BLaER1 (cell line): ENCODE measurements around the gene AGTPBP1.

ENCODE experiments used
- H3K27ac ChIP-seq: shearing (Covaris generic); formaldehyde crosslinking; 2 replicates; pipeline ENCODE4 v1.8.1; 2022
- H3K27me3 ChIP-seq: shearing (Covaris generic); formaldehyde crosslinking; 2 replicates; pipeline ENCODE4 v1.8.1; 2022
- H3K36me3 ChIP-seq: shearing (Covaris generic); formaldehyde crosslinking; 2 replicates; pipeline ENCODE4 v1.8.1; 2022
- H3K4me1 ChIP-seq: shearing (Covaris generic); formaldehyde crosslinking; 2 replicates; pipeline ENCODE4 v1.8.1; 2022
- H3K4me2 ChIP-seq: shearing (Covaris generic); formaldehyde crosslinking; 2 replicates; pipeline ENCODE4 v1.8.1; 2022
- H3K4me3 ChIP-seq: shearing (Covaris generic); formaldehyde crosslinking; 2 replicates; pipeline ENCODE4 v1.8.1; 2022
- H3K9ac ChIP-seq: shearing (Covaris generic); formaldehyde crosslinking; 2 replicates; pipeline ENCODE4 v1.8.1; 2022
- H3K9me3 ChIP-seq: shearing (Covaris generic); formaldehyde crosslinking; 2 replicates; pipeline ENCODE4 v1.8.1; 2022
- H4K20me1 ChIP-seq: shearing (Covaris generic); formaldehyde crosslinking; 2 replicates; pipeline ENCODE4 v1.8.1; 2022
- Cebpa-rat ChIP-seq: shearing (Covaris generic); IDR thresholded peaks from 2 replicates; pipeline ENCODE4 v1.8.1; 2022

Gene AGTPBP1

DNA sequence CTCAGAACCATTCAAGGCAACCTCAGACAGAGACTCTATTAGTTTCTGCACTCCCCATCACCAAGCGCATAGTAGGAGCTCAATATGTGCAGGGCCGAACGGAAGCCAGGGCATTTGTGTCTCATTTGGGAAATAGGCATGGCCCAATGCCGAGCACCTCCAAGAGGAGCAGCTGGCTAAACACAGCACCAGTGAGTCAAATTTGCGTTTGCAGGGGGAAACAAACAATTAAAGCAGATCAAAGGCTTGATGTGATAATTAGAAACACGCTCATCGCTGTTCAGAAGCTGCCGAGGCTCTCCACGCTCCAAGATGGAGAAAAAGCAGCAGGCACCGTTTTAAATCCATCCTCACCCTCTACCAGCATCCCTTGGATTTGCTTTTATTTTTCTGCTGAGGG, 225.3 kb downstream of the AGTPBP1 start:
- TF ChIP-seq Cebpa-rat = no peak

GRCh38 chr9:85515021-85515420, 226.7 kb downstream of the AGTPBP1 start:
- no peak for TF ChIP-seq Cebpa-rat

More for the DNA sequence above, 225.3 kb downstream of the AGTPBP1 start:
- no peak overlapping the region for H3K9ac ChIP-seq
- H3K36me3 ChIP-seq = no peaks in the 10 kb centered on the region
- H3K9me3 ChIP-seq = no peaks in the 10 kb centered on the region
- no peak overlapping the region for H3K4me2 ChIP-seq
- H3K4me1 ChIP-seq = peaks cover 11% of the 10 kb centered on the region
- no peaks in the 10 kb centered on the region for H3K27me3 ChIP-seq
- H4K20me1 ChIP-seq = no peaks in the 10 kb centered on the region
- H3K4me3 ChIP-seq = no peak overlapping the region
- H3K27ac ChIP-seq = no peak overlapping the region

DNA sequence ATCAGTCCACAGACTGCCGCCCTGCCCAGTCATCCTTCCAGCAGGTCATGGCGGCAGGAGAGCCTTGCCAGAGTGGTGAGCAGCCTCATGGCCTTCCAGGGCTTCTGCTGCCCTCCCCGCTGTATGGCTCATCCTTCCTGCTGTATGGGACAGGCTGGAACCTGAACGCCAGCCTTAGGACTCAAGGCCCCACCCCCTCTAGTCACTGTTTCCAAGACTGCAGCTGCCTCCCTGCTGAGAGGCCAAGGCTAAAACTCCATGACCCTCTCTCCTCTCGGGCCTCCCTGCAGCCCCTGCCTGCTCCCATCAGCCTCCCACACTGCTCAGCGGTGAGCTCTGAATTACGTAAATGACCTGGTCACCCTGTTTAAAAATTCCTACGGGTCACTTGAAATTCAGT, 227.5 kb downstream of the AGTPBP1 start:
- Histone ChIP-seq H3K4me3 (no peak overlapping the region), H3K9me3 (no peaks in the 10 kb centered on the region), H3K27ac (no peak overlapping the region), H4K20me1 (no peaks in the 10 kb centered on the region), H3K27me3 (no peaks in the 10 kb centered on the region), H3K36me3 (no peaks in the 10 kb centered on the region), H3K9ac (no peak overlapping the region), H3K4me1 (peaks cover 5% of the 10 kb centered on the region; the same call in 1 of the 2 replicates), H3K4me2 (no peak overlapping the region)
- no peak for TF ChIP-seq Cebpa-rat

More at GRCh38 chr9:85515021-85515420, 226.7 kb downstream of the AGTPBP1 start:
- Histone ChIP-seq H3K4me3 (no peak overlapping the region), H3K36me3 (no peaks in the 10 kb centered on the region), H3K27ac (no peak overlapping the region), H3K9ac (no peak overlapping the region), H3K4me1 (peaks cover 5% of the 10 kb centered on the region; the same call in 1 of the 2 replicates), H3K9me3 (no peaks in the 10 kb centered on the region), H4K20me1 (no peaks in the 10 kb centered on the region), H3K4me2 (no peak overlapping the region), H3K27me3 (no peaks in the 10 kb centered on the region)

GRCh38 chr9:85511746-85512145, 230.0 kb downstream of the AGTPBP1 start:
- Histone ChIP-seq H3K27me3 (no peaks in the 10 kb centered on the region), H3K4me1 (peaks cover 5% of the 10 kb centered on the region; the same call in 1 of the 2 replicates), H3K9me3 (no peaks in the 10 kb centered on the region), H3K27ac (no peak overlapping the region), H3K36me3 (no peaks in the 10 kb centered on the region), H3K4me2 (peak overlapping the region; percentile 17; the same call in 1 of the 2 replicates), H3K9ac (no peak overlapping the region), H4K20me1 (no peaks in the 10 kb centered on the region), H3K4me3 (no peak overlapping the region)
- no peak for TF ChIP-seq Cebpa-rat

DNA sequence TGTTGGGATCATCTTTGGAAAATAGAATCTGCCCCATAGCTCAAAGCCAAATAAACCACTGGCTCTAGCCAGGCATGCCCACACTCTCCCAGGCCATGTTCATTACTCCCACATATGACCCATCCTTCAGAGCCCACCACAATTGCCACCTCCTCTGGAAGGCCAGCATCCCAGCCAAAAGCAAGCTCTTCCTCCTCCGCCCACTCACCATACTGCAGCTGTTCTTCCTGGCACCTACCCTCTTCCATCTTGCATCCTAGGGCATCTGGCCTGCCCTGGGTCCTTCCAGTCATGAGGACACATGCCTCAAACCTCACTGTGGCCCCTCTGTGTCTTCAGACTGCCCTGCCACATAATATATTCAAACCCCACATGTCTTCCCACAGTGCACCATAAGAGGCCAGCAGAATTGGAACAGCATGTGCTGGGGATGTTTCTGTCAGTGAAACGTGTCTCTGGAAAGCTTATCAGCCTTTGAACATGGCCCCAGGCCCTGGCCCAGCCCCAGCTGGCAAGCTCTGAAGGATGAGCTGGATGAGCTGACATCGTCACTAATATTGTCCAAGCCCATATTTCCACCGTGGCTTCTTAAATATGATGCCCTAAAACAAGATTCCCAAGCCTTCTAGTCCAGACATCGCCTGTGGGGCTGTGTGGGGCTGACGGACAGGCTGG, 230.8 kb downstream of the AGTPBP1 start:
- TF ChIP-seq Cebpa-rat = no peak

DNA sequence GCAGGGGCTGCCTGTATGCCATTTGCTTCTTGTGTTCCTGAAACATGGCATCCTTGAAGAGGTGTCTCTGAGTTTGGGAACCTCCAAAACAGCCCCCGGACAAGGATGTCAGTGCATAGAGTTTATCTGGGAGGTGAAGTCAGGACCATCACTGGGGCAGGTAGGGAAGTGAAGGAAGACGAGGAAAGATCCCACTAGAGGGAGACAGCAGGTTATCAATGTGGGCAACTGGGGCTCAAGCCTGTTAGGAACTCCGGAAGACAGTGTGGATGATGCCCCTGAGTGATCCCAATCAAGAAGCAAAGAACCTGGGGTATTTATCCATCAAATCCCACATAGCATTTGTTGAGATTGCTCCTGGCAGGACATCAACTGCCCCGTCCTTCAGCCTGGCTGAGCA, 233.1 kb downstream of the AGTPBP1 start:
- no peak overlapping the region for H3K9ac ChIP-seq
- TF ChIP-seq Cebpa-rat = no peak
- no peaks in the 10 kb centered on the region for H3K36me3 ChIP-seq
- no peak overlapping the region for H3K27ac ChIP-seq
- no peaks in the 10 kb centered on the region for H3K27me3 ChIP-seq
- no peaks in the 10 kb centered on the region for H3K9me3 ChIP-seq
- H3K4me1 ChIP-seq = peaks cover 5% of the 10 kb centered on the region; the same call in 1 of the 2 replicates
- H3K4me3 ChIP-seq = no peak overlapping the region
- H3K4me2 ChIP-seq = no peak overlapping the region
- H4K20me1 ChIP-seq = no peaks in the 10 kb centered on the region

More for the DNA sequence above, 230.8 kb downstream of the AGTPBP1 start:
- Histone ChIP-seq H3K36me3 (no peaks in the 10 kb centered on the region), H4K20me1 (no peaks in the 10 kb centered on the region), H3K4me1 (peaks cover 5% of the 10 kb centered on the region; the same call in 1 of the 2 replicates), H3K27ac (no peak overlapping the region), H3K4me2 (no peak overlapping the region), H3K27me3 (no peaks in the 10 kb centered on the region), H3K9me3 (no peaks in the 10 kb centered on the region), H3K9ac (no peak overlapping the region), H3K4me3 (no peak overlapping the region)

DNA sequence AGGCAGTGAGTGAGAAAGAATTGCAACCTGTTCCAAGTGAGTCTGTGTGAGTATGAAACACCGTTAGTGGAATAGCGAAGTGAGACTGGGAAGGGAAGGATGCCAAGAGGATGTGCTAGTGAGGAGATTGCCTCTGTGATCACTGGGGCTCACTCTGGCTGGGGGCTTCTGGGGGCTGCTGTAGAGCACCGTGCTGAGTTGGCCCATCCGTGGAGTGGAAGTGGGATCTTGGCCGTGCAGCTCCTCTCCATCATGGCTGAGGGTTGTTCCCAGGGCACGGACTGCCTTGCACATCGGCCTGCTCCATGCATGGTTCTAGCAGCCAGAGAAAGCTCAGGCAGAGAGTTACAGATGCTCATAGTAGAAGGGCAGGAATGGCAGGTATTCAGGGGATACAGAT, 236.1 kb downstream of the AGTPBP1 start:
- no peak for TF ChIP-seq Cebpa-rat
- Histone ChIP-seq H3K4me2 (no peak overlapping the region), H3K27me3 (no peaks in the 10 kb centered on the region), H3K36me3 (no peaks in the 10 kb centered on the region), H3K4me1 (no peaks in the 10 kb centered on the region), H3K4me3 (no peak overlapping the region), H4K20me1 (no peaks in the 10 kb centered on the region), H3K9me3 (no peaks in the 10 kb centered on the region), H3K9ac (no peak overlapping the region), H3K27ac (no peak overlapping the region)

DNA sequence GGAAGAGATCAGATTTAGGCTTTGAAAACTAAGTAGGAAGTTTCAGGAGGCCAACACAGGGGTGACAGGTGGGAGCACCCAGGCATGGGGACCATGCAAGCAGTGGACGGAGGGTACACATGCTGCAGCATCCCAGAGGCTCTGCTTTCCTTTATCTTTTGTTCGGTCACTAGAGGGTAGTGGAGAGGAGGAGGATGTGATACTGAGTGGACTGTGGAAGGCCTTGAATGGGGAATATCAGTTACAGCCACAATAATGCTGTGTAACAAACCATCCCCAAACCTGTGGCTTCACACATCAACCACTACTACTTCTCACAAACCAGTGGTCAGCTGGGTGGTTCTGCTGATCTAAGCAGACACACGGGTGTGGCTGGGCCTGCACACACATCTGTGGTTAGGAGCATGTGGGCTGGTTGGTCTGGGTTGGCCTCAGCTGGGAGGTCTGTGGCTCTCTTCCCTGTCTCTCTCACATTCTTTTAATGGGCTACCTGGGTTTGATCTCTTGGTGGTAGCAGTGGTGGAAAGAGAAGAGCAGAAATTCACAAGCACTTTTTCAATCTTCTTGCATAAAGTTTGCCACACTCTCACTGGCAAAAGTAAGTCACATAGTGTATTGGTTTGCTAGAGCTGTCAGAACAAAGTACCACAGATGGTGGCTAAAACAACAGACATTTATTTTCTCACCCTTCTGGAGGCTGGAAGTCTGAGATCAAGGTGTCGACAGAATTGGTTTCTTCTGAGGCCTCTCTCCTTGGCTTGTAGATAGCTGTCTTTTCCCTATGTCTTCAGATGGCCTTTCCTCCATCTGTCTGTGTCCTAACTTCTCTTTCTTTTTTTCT, 238.7 kb downstream of the AGTPBP1 start:
- H3K9ac ChIP-seq = no peak overlapping the region
- H3K4me3 ChIP-seq = no peak overlapping the region
- H3K4me1 ChIP-seq = no peaks in the 10 kb centered on the region
- TF ChIP-seq Cebpa-rat = no peak
- H3K36me3 ChIP-seq = no peaks in the 10 kb centered on the region
- peaks cover 5% of the 10 kb centered on the region for H3K9me3 ChIP-seq
- H3K27ac ChIP-seq = no peak overlapping the region
- H3K4me2 ChIP-seq = no peak overlapping the region
- H3K27me3 ChIP-seq = no peaks in the 10 kb centered on the region
- no peaks in the 10 kb centered on the region for H4K20me1 ChIP-seq

GRCh38 chr9:85501882-85502281, 239.9 kb downstream of the AGTPBP1 start:
- Histone ChIP-seq H3K27me3 (no peaks in the 10 kb centered on the region), H3K27ac (no peak overlapping the region), H3K4me3 (no peak overlapping the region), H3K4me1 (no peaks in the 10 kb centered on the region), H3K4me2 (no peak overlapping the region), H4K20me1 (no peaks in the 10 kb centered on the region), H3K9me3 (peaks cover 5% of the 10 kb centered on the region), H3K9ac (no peak overlapping the region), H3K36me3 (no peaks in the 10 kb centered on the region)
- TF ChIP-seq Cebpa-rat = no peak

DNA sequence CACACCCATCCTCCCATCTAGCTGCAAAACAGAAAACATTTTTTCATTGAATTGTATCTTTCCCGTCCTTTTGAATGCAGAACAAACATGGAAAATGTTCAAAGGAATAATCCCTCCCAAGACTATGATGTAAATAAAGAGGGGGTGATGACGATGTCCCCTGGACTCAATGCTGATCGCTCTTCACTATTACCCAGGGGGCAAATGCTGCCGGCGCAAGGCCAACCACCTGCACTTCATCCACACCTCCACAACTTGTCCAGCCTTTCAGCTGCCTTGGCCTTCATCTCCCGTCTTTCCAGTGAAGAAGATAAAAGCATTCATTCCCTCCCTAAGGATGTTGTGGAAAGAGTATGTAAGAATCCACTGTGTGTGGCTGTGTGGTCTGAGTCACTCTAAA, 240.3 kb downstream of the AGTPBP1 start:
- no peak overlapping the region for H3K27ac ChIP-seq
- no peak overlapping the region for H3K4me2 ChIP-seq
- no peaks in the 10 kb centered on the region for H4K20me1 ChIP-seq
- peaks cover 5% of the 10 kb centered on the region for H3K9me3 ChIP-seq
- H3K4me3 ChIP-seq = no peak overlapping the region
- no peaks in the 10 kb centered on the region for H3K36me3 ChIP-seq
- TF ChIP-seq Cebpa-rat = no peak
- no peak overlapping the region for H3K9ac ChIP-seq
- H3K4me1 ChIP-seq = no peaks in the 10 kb centered on the region
- no peaks in the 10 kb centered on the region for H3K27me3 ChIP-seq
